A673 (cell line): ENCODE results near the gene COG8. TPM values are rescaled to one million over a fixed set of nuclear protein-coding genes. Genes with fewer than 3 reads are reported as not detected.

ENCODE experiments used
- BruUV-seq: library from RNA; stranded (reverse); fragments of 400-500 nt; replicated peaks from 2 replicates; lab custom pipeline; 2021; lab: Mats Ljungman, UMichigan
- CTCF ChIA-PET: fragments of 300-600 bp; sonication (Branson Sonifier 250); formaldehyde crosslinking; loops from one replicate; lab custom pipeline; 2022; ENCODE audit warnings: antibody characterized with exemption; lab: Charles Lee
- POLR2A ChIA-PET: fragments of 300-600 bp; sonication (Branson Sonifier 250); formaldehyde crosslinking; loops from one replicate; lab custom pipeline; 2022; ENCODE audit warnings: antibody characterized with exemption; ENCODE audit not compliant: low non-redundant PET; lab: Charles Lee
- DNase-seq: peaks from one replicate; pipeline ENCODE4 v3.0.0-alpha.2; 2015; ENCODE audit warnings: low spot score
- H3K27ac ChIP-seq: fragments of 200-600 bp; sonication (generic); 2 replicates; pipeline ENCODE4 v1.5.1; 2016; ENCODE audit warnings: mixed run types, low read depth, mild to moderate bottlenecking, mixed read lengths, antibody characterized with exemption, low read length; ENCODE audit not compliant: poor library complexity, severe bottlenecking
- H3K27me3 ChIP-seq: fragments of 200-600 bp; sonication (generic); replicated peaks from 2 replicates; pipeline ENCODE4 v1.6.1; 2017; ENCODE audit warnings: mixed run types, low read depth, mild to moderate bottlenecking, mixed read lengths, antibody characterized with exemption, low read length; ENCODE audit not compliant: insufficient read depth, poor library complexity
- H3K36me3 ChIP-seq: fragments of 200-600 bp; sonication (generic); 2 replicates; pipeline ENCODE4 v1.6.1; 2016; ENCODE audit warnings: mixed run types, mild to moderate bottlenecking, mixed read lengths, antibody characterized with exemption, low read length; ENCODE audit not compliant: insufficient read depth, poor library complexity, severe bottlenecking
- H3K4me1 ChIP-seq: fragments of 200-600 bp; sonication (generic); 2 replicates; pipeline ENCODE4 v1.6.1; 2017; ENCODE audit warnings: mixed run types, mild to moderate bottlenecking, mixed read lengths, antibody characterized with exemption, low read length; ENCODE audit not compliant: insufficient read depth, poor library complexity, severe bottlenecking
- H3K4me3 ChIP-seq: fragments of 200-600 bp; sonication (generic); 2 replicates; pipeline ENCODE4 v1.5.1; 2016; ENCODE audit warnings: low read depth, mixed run types, mild to moderate bottlenecking, mixed read lengths, low read length; ENCODE audit not compliant: poor library complexity, severe bottlenecking
- H3K9me3 ChIP-seq: fragments of 200-600 bp; sonication (generic); 2 replicates; pipeline ENCODE4 v1.6.1; 2016; ENCODE audit warnings: mixed run types, low read depth, mild to moderate bottlenecking, mixed read lengths, antibody characterized with exemption, low read length; ENCODE audit not compliant: poor library complexity, severe bottlenecking
- CTCF ChIP-seq: fragments of 300-800, 200-600 bp; sonication (generic); conservative IDR thresholded peaks from 2 replicates; pipeline ENCODE4 v1.5.1; 2017; ENCODE audit warnings: low read depth, mild to moderate bottlenecking, antibody characterized with exemption, low read length, moderate library complexity, mixed read lengths
- EZH2 ChIP-seq: fragments of 200-600 bp; sonication (generic); IDR thresholded peaks from 2 replicates; pipeline ENCODE4 v1.6.1; 2017; ENCODE audit warnings: borderline replicate concordance, low read depth, mild to moderate bottlenecking, mixed read lengths, antibody characterized with exemption, low read length; ENCODE audit not compliant: poor library complexity, severe bottlenecking
- intact Hi-C: fragments of 100-400 bp; cut with micrococcal nuclease; formaldehyde crosslinking; loops from one replicate; pipeline ENCODE4 v1.10.0; 2022; ENCODE audit not compliant: unreplicated experiment
- total RNA-seq: library from RNA; stranded (reverse); gene quantifications from 2 replicates; pipeline ENCODE4 v1.2.3, GENCODE V29; 2021

Gene COG8
- total RNA-seq, 1 experiment from 2014 or later = 47.6 TPM

GRCh38 chr16:69319826-69320739, 19.3 kb downstream of the COG8 start:
- no peak overlapping the region for H3K27ac ChIP-seq
- intact Hi-C loops = no loop called here
- ChIA-PET POLR2A (no interaction called here), CTCF (no interaction called here)
- no peak for DNase-seq
- no peaks in the 10 kb centered on the region for H3K27me3 ChIP-seq
- BruUV-seq = no TSS peak
- H3K4me1 ChIP-seq = no peaks in the 10 kb centered on the region
- TF ChIP-seq CTCF (no peak), EZH2 (no peak)
- H3K4me3 ChIP-seq = no peak overlapping the region
- H3K36me3 ChIP-seq = peaks cover 96% of the 10 kb centered on the region
- no peaks in the 10 kb centered on the region for H3K9me3 ChIP-seq

GRCh38 chr16:69319381-69319780, 20.0 kb downstream of the COG8 start:
- DNase-seq = no peak
- no TSS peak for BruUV-seq
- H3K9me3 ChIP-seq = no peaks in the 10 kb centered on the region
- H3K36me3 ChIP-seq = peaks cover 96% of the 10 kb centered on the region
- POLR2A ChIA-PET = no interaction called here
- intact Hi-C loops = no loop called here
- TF ChIP-seq EZH2 = no peak
- TF ChIP-seq CTCF = no peak
- H3K4me1 ChIP-seq = no peaks in the 10 kb centered on the region
- CTCF ChIA-PET = no interaction called here
- H3K4me3 ChIP-seq = no peak overlapping the region
- no peak overlapping the region for H3K27ac ChIP-seq
- no peaks in the 10 kb centered on the region for H3K27me3 ChIP-seq

DNA sequence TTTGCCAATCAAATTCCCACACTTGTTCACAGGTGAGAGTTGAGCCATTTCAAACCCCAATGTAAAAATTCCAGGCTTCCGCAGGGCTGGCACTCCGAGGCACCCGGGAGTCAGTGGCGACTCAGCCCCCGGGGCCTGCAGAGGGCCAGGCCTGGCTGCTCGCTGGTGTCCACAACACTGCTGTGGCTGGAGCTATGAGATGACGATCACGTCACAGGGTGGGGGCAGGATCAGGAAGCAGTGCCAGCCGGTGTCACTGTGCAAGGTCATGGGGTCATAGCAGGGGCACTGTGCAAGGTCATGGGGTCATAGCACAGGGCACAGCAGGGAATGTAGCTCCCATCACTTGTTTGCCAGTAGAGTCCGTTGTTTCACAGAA, 20.5 kb downstream of the COG8 start:
- intact Hi-C loops = no loop called here
- Histone ChIP-seq H3K4me3 (no peak overlapping the region), H3K36me3 (peaks cover 92% of the 10 kb centered on the region), H3K9me3 (no peaks in the 10 kb centered on the region), H3K27me3 (no peaks in the 10 kb centered on the region), H3K4me1 (no peaks in the 10 kb centered on the region), H3K27ac (no peak overlapping the region)
- no peak for DNase-seq
- POLR2A ChIA-PET = no interaction called here
- CTCF ChIA-PET = interaction anchor here (0.5 kb wide), 1 partner anchor 11 kb away, joined by 3 read pairs; the partner anchor contains the start of gene PDF
- TF ChIP-seq EZH2 (no peak), CTCF (no peak)
- BruUV-seq = no TSS peak
